Suprapubic skin (tissue), 3 donors: ENCODE results near the gene NUDT9.
"Not testable (repeated sequence)": the region's sequence is repeated elsewhere in the genome, so short reads cannot be mapped to it uniquely, and the experiment has no call there.

Source experiments
- POLR2A ChIP-seq, 2 donors: fragments of 450-650 bp; IDR thresholded peaks; one replicate each; pipeline ENCODE4 v1.6.1; 2017; ENCODE audit warnings: antibody characterized with exemption in 2 of 2, mild to moderate bottlenecking in 2 of 2, moderate library complexity in 2 of 2
- TF ChIP-seq, protein P1 (sequence below), 2 donors: fragments of 200-600 bp in 1 of 2; fragments of 450-650 bp in 1 of 2; sonication (generic) in 1 of 2; IDR thresholded peaks; one replicate each; pipeline ENCODE4 v1.5.1; 2016 to 2019; ENCODE audit warnings: antibody characterized with exemption in 2 of 2, mild to moderate bottlenecking in 1 of 2, moderate library complexity in 1 of 2

DNA sequence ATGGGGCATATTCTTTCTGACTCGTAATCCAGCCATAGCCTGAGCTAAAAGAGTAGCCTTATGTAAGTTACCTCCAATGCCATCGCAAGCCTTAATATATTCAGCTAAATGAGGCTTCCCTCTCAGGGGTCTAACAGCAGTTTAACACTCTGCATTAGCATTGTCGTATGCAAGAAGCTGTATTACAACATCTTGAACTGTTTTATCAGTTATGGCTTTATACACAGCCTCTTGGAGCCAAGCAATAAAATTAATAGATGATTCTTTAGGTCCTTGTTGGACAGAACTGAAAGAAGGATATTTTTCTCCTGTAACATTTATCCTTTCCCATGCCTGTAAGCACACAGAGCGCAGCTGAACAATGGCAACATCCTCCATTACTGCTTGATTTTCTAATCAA, 15.5 kb upstream of the NUDT9 start:
- TF ChIP-seq, protein P1, sequence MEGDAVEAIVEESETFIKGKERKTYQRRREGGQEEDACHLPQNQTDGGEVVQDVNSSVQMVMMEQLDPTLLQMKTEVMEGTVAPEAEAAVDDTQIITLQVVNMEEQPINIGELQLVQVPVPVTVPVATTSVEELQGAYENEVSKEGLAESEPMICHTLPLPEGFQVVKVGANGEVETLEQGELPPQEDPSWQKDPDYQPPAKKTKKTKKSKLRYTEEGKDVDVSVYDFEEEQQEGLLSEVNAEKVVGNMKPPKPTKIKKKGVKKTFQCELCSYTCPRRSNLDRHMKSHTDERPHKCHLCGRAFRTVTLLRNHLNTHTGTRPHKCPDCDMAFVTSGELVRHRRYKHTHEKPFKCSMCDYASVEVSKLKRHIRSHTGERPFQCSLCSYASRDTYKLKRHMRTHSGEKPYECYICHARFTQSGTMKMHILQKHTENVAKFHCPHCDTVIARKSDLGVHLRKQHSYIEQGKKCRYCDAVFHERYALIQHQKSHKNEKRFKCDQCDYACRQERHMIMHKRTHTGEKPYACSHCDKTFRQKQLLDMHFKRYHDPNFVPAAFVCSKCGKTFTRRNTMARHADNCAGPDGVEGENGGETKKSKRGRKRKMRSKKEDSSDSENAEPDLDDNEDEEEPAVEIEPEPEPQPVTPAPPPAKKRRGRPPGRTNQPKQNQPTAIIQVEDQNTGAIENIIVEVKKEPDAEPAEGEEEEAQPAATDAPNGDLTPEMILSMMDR (IDR thresholded peaks at IDR 0.05), result not testable (repeated sequence)
- not testable (repeated sequence) for TF ChIP-seq POLR2A (IDR thresholded peaks at IDR 0.05)
